Natural killer cell treated with Interleukin-12 subunit alpha and Interleukin-12 subunit beta and Interleukin-15 and Interleukin-18, amount 100 ng/mL, for 72 hours (primary cell): ENCODE results near the gene APOL5. TPM values are rescaled to one million over a fixed set of nuclear protein-coding genes. Genes with fewer than 3 reads are reported as not detected.
A peak's percentile ranks its signal among the peaks of the same experiment; 100 is the strongest.
"Not testable (repeated sequence)": the region's sequence is repeated elsewhere in the genome, so short reads cannot be mapped to it uniquely, and the experiment has no call there.

Experiments used
- ATAC-seq, 2 donors: fragments of 150-1000 bp; cut with Tn5 transposase in 1 of 2; sonication (Bioruptor Pico), chemical (Tn5 transposase) in 1 of 2; 2 replicates each; pipeline ENCODE4 v1.10.0; 2021
- DNase-seq: peaks from one replicate; pipeline ENCODE4 v3.0.0; 2022; ENCODE audit warnings: low spot score
- H3K27ac Mint-ChIP-seq, 2 donors: 1 replicate in 1 of 2; 2 replicates in 1 of 2; pipeline ENCODE4 v1.8.0; 2022; ENCODE audit warnings: mixed read lengths in 2 of 2, mild to moderate bottlenecking in 1 of 2, moderate library complexity in 1 of 2
- H3K27me3 Mint-ChIP-seq, 2 donors: 1 replicate in 1 of 2; 2 replicates in 1 of 2; pipeline ENCODE4 v1.8.0; 2022; ENCODE audit warnings: mixed read lengths in 2 of 2
- H3K36me3 Mint-ChIP-seq: one replicate; pipeline ENCODE4 v1.8.0; 2022; ENCODE audit warnings: mixed read lengths
- H3K4me1 Mint-ChIP-seq, 2 donors: 1 replicate in 1 of 2; 2 replicates in 1 of 2; pipeline ENCODE4 v1.8.0; 2022; ENCODE audit warnings: low read depth in 2 of 2, mixed read lengths in 2 of 2, mild to moderate bottlenecking in 1 of 2
- H3K4me3 Mint-ChIP-seq: one replicate; pipeline ENCODE4 v1.8.0; 2022; ENCODE audit warnings: mixed read lengths
- H3K9me3 Mint-ChIP-seq: 2 replicates; pipeline ENCODE4 v1.8.0; 2022; ENCODE audit warnings: mixed read lengths
- total RNA-seq, 2 donors: library from RNA; stranded (reverse); gene quantifications; one replicate each; pipeline ENCODE4 v1.2.3, GENCODE V29; 2022

APOL5 gene
- total RNA-seq, 2 donors from 2014 or later, result not detected

GRCh38 chr22:35688913-35689675 is 28.6 kb upstream of the APOL5 start:
- H3K9me3 Mint-ChIP-seq, result no peaks in the 10 kb centered on the region
- no peaks in the 10 kb centered on the region for H3K36me3 Mint-ChIP-seq
- no peaks in the 10 kb centered on the region for H3K4me1 Mint-ChIP-seq
- H3K27ac Mint-ChIP-seq, result no peak overlapping the region
- H3K27me3 Mint-ChIP-seq, result no peaks in the 10 kb centered on the region
- ATAC-seq, result no peak
- no peak overlapping the region for H3K4me3 Mint-ChIP-seq
- DNase-seq, result no peak

DNA sequence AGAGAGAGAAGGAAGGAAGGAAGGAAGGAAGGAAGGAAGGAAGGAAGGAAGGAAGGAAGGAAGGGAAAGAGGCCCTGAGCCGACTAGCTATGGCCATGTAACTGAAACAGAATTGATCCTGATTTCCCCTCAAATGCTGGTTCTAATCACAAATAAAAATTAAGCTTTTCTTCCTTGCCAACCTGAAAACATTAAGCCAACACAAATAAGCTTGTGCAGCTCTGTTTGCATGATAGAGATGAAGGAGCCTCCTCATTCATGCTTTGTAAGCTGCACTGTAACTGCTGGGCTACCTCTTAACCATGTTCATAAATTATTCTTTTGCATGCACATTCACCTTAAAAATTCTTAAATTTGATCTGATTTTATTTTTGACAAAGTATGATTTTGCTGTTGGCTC is 27.7 kb upstream of the APOL5 start:
- Mint-ChIP-seq H3K9me3 (no peaks in the 10 kb centered on the region), H3K27ac (peak overlapping the region in 1 of 2 donors; percentile 1), H3K27me3 (no peaks in the 10 kb centered on the region), H3K36me3 (no peaks in the 10 kb centered on the region), H3K4me3 (no peak overlapping the region), H3K4me1 (no peaks in the 10 kb centered on the region)
- no peak for ATAC-seq
- DNase-seq, result no peak

- H3K4me1 Mint-ChIP-seq, result no peaks in the 10 kb centered on the region
- no peak for DNase-seq
- no peak overlapping the region for H3K4me3 Mint-ChIP-seq
Observed at GRCh38 chr22:35695202-35695601, 22.5 kb upstream of the APOL5 start.

DNA sequence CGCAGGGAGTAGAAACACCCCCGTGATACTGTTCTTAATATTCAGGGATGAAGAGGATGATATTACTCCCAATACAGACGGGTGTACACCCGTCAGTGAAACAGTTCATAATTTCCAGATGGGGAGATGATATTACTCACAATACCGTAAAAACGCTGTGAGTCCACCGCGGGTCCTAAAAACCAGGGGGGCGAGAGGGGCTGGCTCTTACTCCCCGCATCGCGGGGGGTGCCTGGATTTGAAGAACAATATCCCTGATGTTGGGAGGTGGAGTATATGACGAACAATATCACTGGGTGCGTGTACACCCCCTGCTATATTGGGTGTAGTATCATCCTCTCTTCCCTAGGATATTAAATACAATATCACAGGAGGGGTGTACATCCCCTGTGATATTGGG is 20.5 kb upstream of the APOL5 start:
- Mint-ChIP-seq H3K36me3 (no peaks in the 10 kb centered on the region), H3K27ac (no peak overlapping the region), H3K4me3 (no peak overlapping the region), H3K27me3 (no peaks in the 10 kb centered on the region), H3K9me3 (no peaks in the 10 kb centered on the region), H3K4me1 (no peaks in the 10 kb centered on the region)
- ATAC-seq (peak; percentile 57 to 66), DNase-seq (no peak)

More at GRCh38 chr22:35695202-35695601, 22.5 kb upstream of the APOL5 start:
- ATAC-seq, result no peak
- Mint-ChIP-seq H3K27ac (no peak overlapping the region), H3K36me3 (no peaks in the 10 kb centered on the region), H3K27me3 (no peaks in the 10 kb centered on the region), H3K9me3 (no peaks in the 10 kb centered on the region)

GRCh38 chr22:35699852-35700251 is 17.8 kb upstream of the APOL5 start:
- not testable (repeated sequence) for H3K36me3 Mint-ChIP-seq, ATAC-seq, DNase-seq, H3K4me1 Mint-ChIP-seq, H3K4me3 Mint-ChIP-seq, H3K27me3 Mint-ChIP-seq, H3K9me3 Mint-ChIP-seq
- peak overlapping the region in 1 of 2 donors; percentile 54 for H3K27ac Mint-ChIP-seq

DNA sequence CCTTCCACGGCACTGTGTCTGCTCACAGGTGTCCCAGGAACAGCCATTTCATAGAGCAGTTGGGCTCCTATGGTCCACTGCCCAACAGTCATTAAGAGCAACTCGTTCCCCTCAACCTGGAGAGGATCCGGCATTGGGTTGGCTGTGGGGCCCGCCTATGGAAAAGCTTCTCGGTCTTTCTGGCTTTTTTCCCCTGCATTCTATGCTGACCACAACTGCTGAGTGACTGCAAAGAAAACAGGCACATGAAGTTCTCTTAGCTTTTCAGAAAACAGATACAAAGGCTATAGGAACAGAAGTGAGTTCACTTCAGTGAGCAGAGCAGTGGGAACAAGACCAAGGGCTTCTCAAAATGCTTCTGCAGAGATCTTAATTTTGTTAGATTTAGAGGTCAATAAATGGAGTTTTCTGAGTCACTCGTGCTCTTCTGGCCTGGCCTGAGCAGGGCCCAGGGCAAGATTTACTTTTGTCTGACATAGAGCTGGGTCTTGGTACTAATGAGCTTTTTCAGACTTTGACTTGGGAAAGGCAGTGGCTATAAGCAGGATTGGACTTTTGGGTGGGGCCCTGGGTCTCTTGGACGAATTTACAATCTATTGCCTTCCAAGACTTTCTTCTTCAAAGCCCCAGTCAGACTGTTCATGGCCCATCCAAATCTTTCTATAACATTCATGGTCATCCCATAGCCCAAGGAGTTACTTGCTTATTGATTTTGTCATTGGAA is 13.6 kb upstream of the APOL5 start:
- H3K9me3 Mint-ChIP-seq, result no peaks in the 10 kb centered on the region
- ATAC-seq (no peak), DNase-seq (no peak)
- no peak overlapping the region for H3K27ac Mint-ChIP-seq
- H3K36me3 Mint-ChIP-seq, result no peaks in the 10 kb centered on the region
- no peaks in the 10 kb centered on the region for H3K4me1 Mint-ChIP-seq
- no peaks in the 10 kb centered on the region for H3K27me3 Mint-ChIP-seq
- H3K4me3 Mint-ChIP-seq, result no peak overlapping the region

DNA sequence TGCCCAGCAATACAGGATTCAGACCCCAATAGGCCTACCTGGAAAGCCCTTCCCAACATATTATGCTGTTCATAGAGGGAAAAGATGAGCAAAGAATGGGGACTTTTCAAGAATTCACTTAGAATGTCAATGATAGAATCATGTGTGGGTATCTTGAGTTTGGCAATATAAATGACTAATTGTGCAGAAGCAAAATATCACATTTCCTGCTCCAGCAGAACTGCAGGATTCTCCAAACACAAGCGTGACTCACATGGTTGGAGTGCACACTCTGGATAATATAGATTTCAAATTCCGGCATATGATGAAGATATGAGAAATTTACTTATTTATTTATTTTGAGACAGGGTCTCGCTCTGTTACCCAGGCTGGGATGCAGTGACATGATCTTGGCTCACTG is 12.5 kb upstream of the APOL5 start:
- DNase-seq, result no peak
- Mint-ChIP-seq H3K36me3 (no peaks in the 10 kb centered on the region), H3K9me3 (no peaks in the 10 kb centered on the region), H3K27ac (no peak overlapping the region), H3K4me3 (no peak overlapping the region), H3K4me1 (no peaks in the 10 kb centered on the region), H3K27me3 (no peaks in the 10 kb centered on the region)
- ATAC-seq, result no peak

DNA sequence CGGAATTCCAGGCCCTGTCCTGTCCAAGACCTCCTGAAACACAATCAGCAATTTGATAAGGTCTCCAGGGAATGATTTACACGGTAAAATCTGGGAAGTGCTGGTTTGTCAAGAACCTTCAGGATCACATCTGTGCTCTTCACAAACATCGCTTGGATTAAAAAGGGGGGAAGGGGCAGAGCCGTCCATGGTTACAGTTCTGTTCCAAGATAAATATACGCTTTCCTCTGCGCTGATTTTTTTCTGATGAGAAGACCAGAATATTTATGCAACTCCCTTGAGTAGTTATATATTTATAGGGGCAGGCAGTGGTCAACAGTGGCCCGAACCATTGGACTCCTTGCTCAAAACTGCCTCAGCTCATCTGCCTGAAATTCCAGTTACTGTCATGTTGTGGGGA is 9.2 kb upstream of the APOL5 start:
- Mint-ChIP-seq H3K27ac (no peak overlapping the region), H3K4me1 (no peaks in the 10 kb centered on the region), H3K4me3 (no peak overlapping the region), H3K9me3 (peaks cover 6% of the 10 kb centered on the region), H3K27me3 (peaks cover 0 to 2% of the 10 kb centered on the region in 2 donors), H3K36me3 (no peaks in the 10 kb centered on the region)
- ATAC-seq (no peak), DNase-seq (no peak)

DNA sequence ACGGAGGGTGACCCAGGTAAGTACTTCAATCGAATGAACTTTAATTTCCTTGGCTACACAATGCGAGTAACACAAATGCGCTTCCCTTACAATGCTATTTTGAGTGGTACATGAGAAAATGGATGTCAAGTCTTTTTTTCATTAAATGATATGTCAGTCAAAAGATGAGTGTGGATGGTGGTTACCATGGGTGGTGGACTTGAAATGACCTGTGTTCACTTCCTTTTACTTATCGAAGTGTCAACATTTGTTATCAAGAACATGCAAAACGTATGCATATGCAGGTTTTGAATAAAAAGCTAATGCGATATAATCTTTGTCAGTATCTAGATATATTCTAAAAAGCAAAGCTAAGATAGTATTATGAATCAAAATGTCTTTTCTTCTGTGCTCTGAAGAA is 8.8 kb upstream of the APOL5 start:
- no peak overlapping the region for H3K4me3 Mint-ChIP-seq
- H3K4me1 Mint-ChIP-seq, result no peaks in the 10 kb centered on the region
- DNase-seq, result no peak
- no peak overlapping the region for H3K27ac Mint-ChIP-seq
- peaks cover 2 to 5% of the 10 kb centered on the region in 2 donors for H3K27me3 Mint-ChIP-seq
- ATAC-seq, result no peak
- peaks cover 6% of the 10 kb centered on the region for H3K9me3 Mint-ChIP-seq
- H3K36me3 Mint-ChIP-seq, result no peaks in the 10 kb centered on the region

DNA sequence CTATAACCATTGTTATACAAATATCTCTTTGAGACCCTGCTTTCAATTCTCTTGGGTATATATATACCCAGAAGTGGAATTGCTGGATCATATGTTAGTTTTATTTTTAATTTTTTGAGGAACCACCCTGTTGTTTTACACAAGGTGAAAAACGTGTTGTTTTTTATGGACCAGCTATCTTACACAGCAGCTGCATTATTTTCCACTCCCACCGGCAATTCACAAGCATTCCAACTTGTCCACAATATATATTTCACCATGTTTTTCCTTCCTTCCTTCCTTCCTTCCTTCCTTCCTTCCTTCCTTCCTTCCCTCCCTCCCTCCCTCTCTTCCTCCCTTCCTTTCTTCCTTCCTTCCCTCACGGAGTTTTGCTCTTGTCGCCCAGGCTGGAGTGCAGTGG is 6.3 kb upstream of the APOL5 start:
- H3K36me3 Mint-ChIP-seq, result no peaks in the 10 kb centered on the region
- no peaks in the 10 kb centered on the region for H3K4me1 Mint-ChIP-seq
- H3K27ac Mint-ChIP-seq, result no peak overlapping the region
- ATAC-seq, result no peak
- no peak overlapping the region for H3K4me3 Mint-ChIP-seq
- no peak for DNase-seq
- peaks cover 5 to 6% of the 10 kb centered on the region in 2 donors for H3K27me3 Mint-ChIP-seq
- peaks cover 6% of the 10 kb centered on the region for H3K9me3 Mint-ChIP-seq

DNA sequence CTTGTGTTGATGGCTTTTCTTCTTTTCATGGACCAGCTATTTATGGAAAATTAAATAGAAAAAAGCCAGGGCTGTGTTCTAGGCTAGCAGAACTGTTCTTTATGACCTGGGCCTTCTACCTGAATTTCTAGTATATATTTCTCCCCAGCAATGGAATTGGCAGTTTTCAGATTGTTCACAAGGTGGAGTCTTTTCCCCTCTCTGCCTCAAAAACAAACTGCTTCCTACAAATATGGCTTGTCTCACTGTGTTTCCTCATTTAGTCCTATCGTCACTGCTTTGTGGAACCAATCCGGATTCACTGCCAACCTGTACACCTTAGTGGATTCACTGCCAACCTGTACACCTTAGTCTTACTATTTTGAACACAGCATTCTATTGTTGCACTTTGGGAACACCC is 5.0 kb upstream of the APOL5 start:
- ATAC-seq (no peak), DNase-seq (no peak)
- Mint-ChIP-seq H3K4me3 (no peak overlapping the region), H3K9me3 (peaks cover 6% of the 10 kb centered on the region), H3K27ac (no peak overlapping the region), H3K36me3 (no peaks in the 10 kb centered on the region), H3K4me1 (no peaks in the 10 kb centered on the region), H3K27me3 (peaks cover 5 to 9% of the 10 kb centered on the region in 2 donors)

DNA sequence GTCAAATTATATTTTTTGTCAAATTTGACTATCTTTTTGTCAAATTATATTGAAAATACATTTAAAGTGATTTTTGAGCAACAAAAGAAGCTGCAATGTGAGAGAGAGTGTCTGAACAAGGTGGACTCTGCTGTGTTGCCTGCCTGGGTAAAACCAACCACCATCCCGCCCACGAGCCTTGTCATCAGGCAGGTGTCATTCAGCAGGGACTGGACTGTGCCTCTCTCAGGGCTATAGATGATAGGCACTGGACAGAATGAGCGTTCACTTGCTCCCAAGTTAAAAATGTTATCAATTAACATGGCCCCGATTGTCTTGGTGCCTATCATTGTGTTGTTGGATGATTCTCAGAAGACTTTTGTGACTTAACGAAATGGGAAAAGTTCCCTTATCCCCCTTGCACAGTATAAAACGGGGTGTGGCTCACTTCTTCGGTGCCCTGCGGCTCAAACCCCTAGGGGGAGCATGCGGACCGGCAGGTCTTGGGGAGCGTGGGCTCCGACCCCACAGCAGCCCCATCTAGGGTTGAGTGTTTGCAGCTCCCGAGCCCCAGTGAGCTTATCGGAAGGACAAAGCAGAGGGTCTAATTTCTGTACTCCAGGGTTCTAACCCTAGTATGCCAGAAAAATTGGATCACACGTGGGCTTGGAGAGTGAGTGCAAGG is 1.7 kb downstream of the APOL5 start:
- H3K9me3 Mint-ChIP-seq, result no peaks in the 10 kb centered on the region

GRCh38 chr22:35721960-35722359 is 4.3 kb downstream of the APOL5 start:
- H3K27me3 Mint-ChIP-seq, result no peaks in the 10 kb centered on the region
- peaks cover 0 to 3% of the 10 kb centered on the region in 2 donors for H3K4me1 Mint-ChIP-seq
- no peak for ATAC-seq

More for the DNA sequence above, 1.7 kb downstream of the APOL5 start:
- Mint-ChIP-seq H3K27me3 (peaks cover 0 to 6% of the 10 kb centered on the region in 2 donors), H3K4me1 (no peaks in the 10 kb centered on the region), H3K27ac (no peak overlapping the region), H3K36me3 (no peaks in the 10 kb centered on the region), H3K4me3 (no peak overlapping the region)
- no peak for DNase-seq
- no peak for ATAC-seq

GRCh38 chr22:35725521-35725920 is 7.8 kb downstream of the APOL5 start:
- Mint-ChIP-seq H3K27ac (no peak overlapping the region), H3K27me3 (no peaks in the 10 kb centered on the region), H3K4me1 (peaks cover 0 to 3% of the 10 kb centered on the region in 2 donors), H3K4me3 (no peak overlapping the region), H3K36me3 (no peaks in the 10 kb centered on the region), H3K9me3 (no peaks in the 10 kb centered on the region)
- no peak for ATAC-seq
- no peak for DNase-seq

More at GRCh38 chr22:35721960-35722359, 4.3 kb downstream of the APOL5 start:
- no peaks in the 10 kb centered on the region for H3K9me3 Mint-ChIP-seq
- no peak for DNase-seq
- H3K4me3 Mint-ChIP-seq, result no peak overlapping the region
- H3K27ac Mint-ChIP-seq, result no peak overlapping the region
- H3K36me3 Mint-ChIP-seq, result no peaks in the 10 kb centered on the region
